Omental fat pad (tissue), 4 donors: Measurements from ENCODE around the gene GTF2A2. TPM values are rescaled to one million over a fixed set of nuclear protein-coding genes. Genes with fewer than 3 reads are reported as not detected.

Experiments used
- ATAC-seq: fragments of 150-250 bp; one replicate; pipeline ENCODE4 v1.9.1; 2016; ENCODE audit warnings: mild to moderate bottlenecking, moderate library complexity; ENCODE audit not compliant: low FRiP score
- DNase-seq: peaks from one replicate; pipeline ENCODE4 v3.0.0-alpha.2; 2019; ENCODE audit warnings: low spot score
- CTCF ChIP-seq, 3 donors: fragments of 450-650 bp; IDR thresholded peaks; one replicate each; pipeline ENCODE4 v1.5.1; 2016 to 2017; ENCODE audit warnings: antibody characterized with exemption in 3 of 3, mild to moderate bottlenecking in 3 of 3, moderate library complexity in 2 of 3
- total RNA-seq, 4 donors: library from RNA; depleted of rRNA; stranded (reverse); fragments of >200 nt; gene quantifications; one replicate each; pipeline ENCODE4 v1.1.0, GENCODE V29; 2016

The GTF2A2 gene
- total RNA-seq, 4 donors from 2014 or later, result 22.4 to 38.6 (median 28.7) TPM

- no peak for TF ChIP-seq CTCF (IDR thresholded peaks at IDR 0.05)
- no peak for ATAC-seq
- DNase-seq, result no peak
These were observed 29.1 kb upstream of the GTF2A2 start for GRCh38 chr15:59686389-59686788.

GRCh38 chr15:59685737-59686297 is 28.5 kb upstream of the GTF2A2 start:
- TF ChIP-seq CTCF (IDR thresholded peaks at IDR 0.05), result no peak
- no peak for ATAC-seq
- DNase-seq, result no peak

- no peak for ATAC-seq
These were observed 23.6 kb upstream of the GTF2A2 start for GRCh38 chr15:59680870-59681269.

GRCh38 chr15:59680346-59680745 is 23.0 kb upstream of the GTF2A2 start:
- DNase-seq (no peak), ATAC-seq (no peak)
- TF ChIP-seq CTCF (IDR thresholded peaks at IDR 0.05), result no peak

More at GRCh38 chr15:59680870-59681269, 23.6 kb upstream of the GTF2A2 start:
- no peak for DNase-seq
- TF ChIP-seq CTCF (IDR thresholded peaks at IDR 0.05), result no peak

- ATAC-seq (no peak), DNase-seq (no peak)
- no peak for TF ChIP-seq CTCF (IDR thresholded peaks at IDR 0.05)
These were observed 21.3 kb upstream of the GTF2A2 start for GRCh38 chr15:59678620-59679019.

- DNase-seq, result no peak
- no peak for ATAC-seq
- no peak for TF ChIP-seq CTCF (IDR thresholded peaks at IDR 0.05)
These were observed 20.9 kb upstream of the GTF2A2 start for GRCh38 chr15:59678172-59678571.

- ATAC-seq (no peak), DNase-seq (no peak)
- no peak for TF ChIP-seq CTCF (IDR thresholded peaks at IDR 0.05)
These were observed 19.2 kb upstream of the GTF2A2 start for GRCh38 chr15:59676565-59676964.
